ENCODE data around the gene NMUR1.

The NMUR1 gene

GRCh38 chr2:231522418-231523180 lies 7.6 kb downstream of the NMUR1 start:
- H3K27ac ChIP-seq = no peak overlapping the region
- TF ChIP-seq, protein P1, sequence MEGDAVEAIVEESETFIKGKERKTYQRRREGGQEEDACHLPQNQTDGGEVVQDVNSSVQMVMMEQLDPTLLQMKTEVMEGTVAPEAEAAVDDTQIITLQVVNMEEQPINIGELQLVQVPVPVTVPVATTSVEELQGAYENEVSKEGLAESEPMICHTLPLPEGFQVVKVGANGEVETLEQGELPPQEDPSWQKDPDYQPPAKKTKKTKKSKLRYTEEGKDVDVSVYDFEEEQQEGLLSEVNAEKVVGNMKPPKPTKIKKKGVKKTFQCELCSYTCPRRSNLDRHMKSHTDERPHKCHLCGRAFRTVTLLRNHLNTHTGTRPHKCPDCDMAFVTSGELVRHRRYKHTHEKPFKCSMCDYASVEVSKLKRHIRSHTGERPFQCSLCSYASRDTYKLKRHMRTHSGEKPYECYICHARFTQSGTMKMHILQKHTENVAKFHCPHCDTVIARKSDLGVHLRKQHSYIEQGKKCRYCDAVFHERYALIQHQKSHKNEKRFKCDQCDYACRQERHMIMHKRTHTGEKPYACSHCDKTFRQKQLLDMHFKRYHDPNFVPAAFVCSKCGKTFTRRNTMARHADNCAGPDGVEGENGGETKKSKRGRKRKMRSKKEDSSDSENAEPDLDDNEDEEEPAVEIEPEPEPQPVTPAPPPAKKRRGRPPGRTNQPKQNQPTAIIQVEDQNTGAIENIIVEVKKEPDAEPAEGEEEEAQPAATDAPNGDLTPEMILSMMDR (conservative IDR thresholded peaks at IDR 0.05) = no peak

DNA sequence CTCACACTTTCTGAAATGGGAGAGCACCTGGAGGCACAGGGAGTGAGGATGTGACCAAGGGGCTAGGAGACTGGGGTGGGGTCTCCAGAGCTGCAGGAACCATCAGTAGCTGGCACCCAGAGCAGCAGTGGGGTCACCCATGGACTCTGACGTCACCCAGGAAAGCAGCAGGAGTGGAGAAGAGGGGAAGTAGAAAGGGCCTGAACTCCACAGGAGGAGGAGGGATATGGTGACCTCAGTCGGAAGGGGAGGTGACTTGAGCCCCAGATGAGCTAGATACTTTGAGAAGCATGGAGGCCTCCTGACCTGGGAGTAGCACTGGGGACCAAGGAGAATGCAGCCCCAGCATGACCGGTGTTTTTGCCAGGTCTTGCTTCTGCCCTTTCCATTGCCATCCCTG lies 8.8 kb downstream of the NMUR1 start:
- TF ChIP-seq, protein P1 (conservative IDR thresholded peaks at IDR 0.05) = no peak
- no peak overlapping the region for H3K27ac ChIP-seq

- no peak overlapping the region for H3K27ac ChIP-seq
- TF ChIP-seq, protein P1 (conservative IDR thresholded peaks at IDR 0.05) = no peak
These were observed 10.2 kb downstream of the NMUR1 start for GRCh38 chr2:231519975-231520555.

- H3K27ac ChIP-seq = no peak overlapping the region
- TF ChIP-seq, protein P1 (conservative IDR thresholded peaks at IDR 0.05) = no peak
These were observed 11.5 kb downstream of the NMUR1 start for GRCh38 chr2:231518771-231519170.

GRCh38 chr2:231515603-231516002 lies 14.6 kb downstream of the NMUR1 start:
- H3K27ac ChIP-seq = no peak overlapping the region
- TF ChIP-seq, protein P1 (conservative IDR thresholded peaks at IDR 0.05) = no peak

DNA sequence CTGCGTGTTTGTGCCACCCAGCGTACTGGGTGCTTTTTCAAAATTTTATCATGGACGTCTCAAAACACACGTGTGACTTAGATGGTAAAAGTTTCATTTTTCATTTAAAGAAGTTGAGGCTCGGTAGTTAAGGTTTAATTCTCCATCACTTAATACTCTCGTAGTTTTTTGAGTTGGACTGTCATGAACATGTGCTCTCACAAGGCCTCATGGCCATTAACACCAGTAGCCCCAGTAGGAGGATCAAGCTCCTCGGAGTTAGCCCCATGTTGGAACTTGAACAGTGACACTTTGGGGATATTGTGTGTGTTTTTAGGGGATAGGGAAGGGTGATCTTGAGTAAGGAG lies 15.3 kb downstream of the NMUR1 start:
- TF ChIP-seq, protein P1 (conservative IDR thresholded peaks at IDR 0.05) = no peak
- peak overlapping the region; percentile 72 for H3K27ac ChIP-seq

DNA sequence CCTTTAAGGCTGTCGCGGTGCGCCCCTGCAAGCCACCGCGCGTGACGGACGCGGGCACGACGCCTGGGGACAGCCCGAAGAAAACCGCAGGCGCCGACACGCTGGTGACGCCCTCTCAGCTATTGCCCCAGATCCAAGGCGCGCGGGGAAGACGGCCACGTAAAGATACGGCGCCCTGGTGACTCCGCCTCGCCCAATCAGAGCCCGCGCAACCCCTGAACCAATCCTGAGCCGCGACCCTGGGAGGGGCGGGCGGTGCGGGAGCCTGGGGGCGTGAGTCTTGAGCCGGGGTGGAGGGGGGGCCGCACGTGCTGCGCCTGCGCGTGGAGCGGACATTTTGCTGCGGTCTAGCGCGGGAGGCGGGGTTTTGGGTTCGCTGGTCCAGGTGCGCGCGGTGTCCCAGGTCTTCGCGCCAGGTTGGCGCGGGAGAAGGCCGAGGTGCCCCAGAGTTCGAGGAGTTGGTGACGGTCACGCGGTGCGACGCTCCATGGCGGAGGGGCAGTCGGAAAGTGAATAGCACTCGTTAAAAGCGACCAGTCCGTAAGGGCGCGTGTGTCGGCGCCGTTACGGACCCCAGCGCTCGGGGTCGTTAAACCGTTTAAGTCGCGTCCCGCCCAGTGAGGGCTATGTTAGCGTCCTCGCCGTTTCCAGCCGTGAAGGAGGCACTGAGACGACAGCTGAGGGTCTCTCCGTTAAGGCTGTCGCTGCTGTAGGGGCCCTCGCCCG lies 15.9 kb downstream of the NMUR1 start:
- TF ChIP-seq, protein P1 (conservative IDR thresholded peaks at IDR 0.05) = no peak
- peak overlapping the region; percentile 72 for H3K27ac ChIP-seq

Measured in VCaP (cell line).